ENCODE results near the gene DEPDC1. TPM values are rescaled to one million over a fixed set of nuclear protein-coding genes. Genes with fewer than 3 reads are reported as not detected.
A peak's percentile ranks its signal among the peaks of the same experiment; 100 is the strongest.

Gene DEPDC1
- total RNA-seq, 2 donors from 2014 or later: 6.1 to 24.1 TPM

DNA sequence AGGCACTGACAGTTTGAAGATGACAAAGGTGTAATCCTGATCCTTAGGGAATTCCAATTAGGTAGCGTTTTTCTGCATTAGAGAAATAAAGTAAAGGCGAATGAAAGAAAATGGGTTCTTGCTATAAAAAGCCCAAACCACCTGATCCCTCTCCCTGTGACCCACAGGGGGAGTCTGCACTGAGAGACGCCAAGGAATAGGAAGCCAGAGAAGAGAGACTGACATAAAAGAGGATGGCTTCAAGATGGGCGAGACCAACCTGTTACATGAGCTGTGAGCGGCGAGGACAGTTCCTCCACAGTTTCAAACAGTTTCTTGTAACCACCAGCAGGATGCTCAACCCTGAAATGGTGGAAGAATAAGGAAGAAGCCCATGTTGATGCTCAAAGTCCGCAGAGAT, 48.5 kb downstream of the DEPDC1 start:
- H3K4me1 ChIP-seq: no peaks in the 10 kb centered on the region
- no peak overlapping the region for H3K9ac ChIP-seq (ENCODE audit: low read depth in 2 of 2, low read length in 2 of 2)
- no peak for DNase-seq
- no peaks in the 10 kb centered on the region for H3K27me3 ChIP-seq
- H3K36me3 ChIP-seq: no peaks in the 10 kb centered on the region
- no peak for TF ChIP-seq CTCF (IDR thresholded peaks at IDR 0.05)
- H3K9me3 ChIP-seq: no peaks in the 10 kb centered on the region
- intact Hi-C loops (cut with DNase I): no loop called here
- no peak overlapping the region for H3K27ac ChIP-seq
- no peak overlapping the region for H3K4me3 ChIP-seq

DNA sequence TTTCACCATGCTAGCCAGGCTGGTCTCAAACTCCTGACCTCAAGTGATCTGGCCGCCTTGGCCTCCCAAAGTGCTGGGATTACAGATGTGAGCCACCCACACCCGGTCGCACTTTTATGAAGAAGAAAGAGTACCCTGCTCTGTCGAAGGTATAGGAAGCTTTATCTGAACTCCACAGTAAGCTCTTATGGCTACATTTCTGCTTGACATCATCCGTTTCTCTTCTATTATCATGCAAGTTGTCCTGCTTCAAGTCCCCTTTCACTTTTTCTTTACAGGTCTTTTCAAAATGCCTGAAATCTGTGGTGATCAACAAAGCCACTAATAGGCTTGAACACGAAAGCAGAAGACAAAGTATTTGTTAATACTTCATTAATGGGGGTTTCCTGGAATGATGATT, 51.2 kb downstream of the DEPDC1 start:
- no peak for DNase-seq
- H3K9me3 ChIP-seq: no peaks in the 10 kb centered on the region
- no peak overlapping the region for H3K4me3 ChIP-seq
- no peaks in the 10 kb centered on the region for H3K4me1 ChIP-seq
- no peaks in the 10 kb centered on the region for H3K27me3 ChIP-seq
- intact Hi-C loops (cut with DNase I): no loop called here
- no peak for TF ChIP-seq CTCF (IDR thresholded peaks at IDR 0.05)
- no peak overlapping the region for H3K27ac ChIP-seq
- no peak overlapping the region for H3K9ac ChIP-seq (ENCODE audit: low read depth in 2 of 2, low read length in 2 of 2)
- no peaks in the 10 kb centered on the region for H3K36me3 ChIP-seq

GRCh38 chr1:68442822-68443556, 53.9 kb downstream of the DEPDC1 start:
- H3K9ac ChIP-seq (ENCODE audit: low read depth in 2 of 2, low read length in 2 of 2): no peak overlapping the region
- DNase-seq: peak; percentile 19
- H3K27me3 ChIP-seq: no peaks in the 10 kb centered on the region
- no peak overlapping the region for H3K27ac ChIP-seq
- TF ChIP-seq CTCF (IDR thresholded peaks at IDR 0.05): peak; percentile 46
- H3K9me3 ChIP-seq: no peaks in the 10 kb centered on the region
- no peaks in the 10 kb centered on the region for H3K36me3 ChIP-seq
- intact Hi-C loops (cut with DNase I): loop anchor here (5.0 kb wide), 1 partner anchor 326 kb away; no protein-coding TSS in a partner anchor
- H3K4me1 ChIP-seq: no peaks in the 10 kb centered on the region
- H3K4me3 ChIP-seq: no peak overlapping the region

GRCh38 chr1:68442006-68442405, 54.9 kb downstream of the DEPDC1 start:
- Histone ChIP-seq H3K36me3 (no peaks in the 10 kb centered on the region), H3K27ac (no peak overlapping the region), H3K27me3 (no peaks in the 10 kb centered on the region), H3K4me1 (no peaks in the 10 kb centered on the region), H3K9me3 (no peaks in the 10 kb centered on the region), H3K4me3 (no peak overlapping the region), H3K9ac (ENCODE audit: low read depth in 2 of 2, low read length in 2 of 2) (no peak overlapping the region)
- intact Hi-C loops (cut with DNase I): loop anchor here (5.0 kb wide), 1 partner anchor 325 kb away; no protein-coding TSS in a partner anchor
- no peak for DNase-seq
- no peak for TF ChIP-seq CTCF (IDR thresholded peaks at IDR 0.05)

- Histone ChIP-seq H3K4me3 (no peak overlapping the region), H3K4me1 (no peaks in the 10 kb centered on the region), H3K36me3 (no peaks in the 10 kb centered on the region), H3K9me3 (no peaks in the 10 kb centered on the region), H3K9ac (ENCODE audit: low read depth in 2 of 2, low read length in 2 of 2) (no peak overlapping the region), H3K27ac (no peak overlapping the region), H3K27me3 (no peaks in the 10 kb centered on the region)
- TF ChIP-seq CTCF (IDR thresholded peaks at IDR 0.05): no peak
- DNase-seq: no peak
- intact Hi-C loops (cut with DNase I): no loop called here
These were observed 58.6 kb downstream of the DEPDC1 start for GRCh38 chr1:68438310-68438709.
